GM12878 (cell line): ENCODE data around the gene POLN. TPM values are rescaled to one million over a fixed set of nuclear protein-coding genes. Genes with fewer than 3 reads are reported as not detected.

Experiments used
- ATAC-seq: fragments of 200-7000 bp; cut with Tn5 transposase; 3 replicates; pipeline ENCODE4 v1.9.1; 2020; ENCODE audit warnings: mild to moderate bottlenecking, moderate library complexity
- BruUV-seq: library from RNA; stranded (reverse); fragments of 400-500 nt; replicated peaks from 2 replicates; lab custom pipeline; 2021; lab: Mats Ljungman, UMichigan
- CTCF ChIA-PET: fragments of 300-600 bp; sonication (Branson Sonifier 250); formaldehyde crosslinking; extraction: SDS; loops from one replicate; lab custom pipeline; 2021; ENCODE audit warnings: inconsistent platforms; lab: Yijun Ruan, JAX
- POLR2A ChIA-PET: fragments of 350-600 bp; formaldehyde crosslinking; extraction: SDS; loops from one replicate; lab custom pipeline; 2021; ENCODE audit warnings: inconsistent platforms; lab: Charles Lee
- RAD21 ChIA-PET: fragments of 300-600 bp; sonication (Branson Sonifier 250); formaldehyde crosslinking; loops from one replicate; lab custom pipeline; 2023; ENCODE audit warnings: antibody characterized with exemption; ENCODE audit not compliant: unreplicated experiment; lab: Charles Lee
- SMC1A ChIA-PET: fragments of 300-600 bp; sonication (Branson Sonifier 250); formaldehyde crosslinking; loops from one replicate; lab custom pipeline; 2023; ENCODE audit not compliant: unreplicated experiment, uncharacterized antibody; lab: Charles Lee
- DNase-seq: peaks from one replicate; pipeline ENCODE4 v3.0.0-alpha.2; 2011; ENCODE audit warnings: low read depth, low spot score
- FAIRE-seq: peaks from 3 replicates; lab custom pipeline; 2011; peaks lifted over from hg19 to GRCh38; lab: Jason Lieb, UNC
- H2AFZ ChIP-seq: 2 replicates; pipeline ENCODE4 v1.6.0; 2011; ENCODE audit warnings: low read depth, low read length, control low read depth; ENCODE audit not compliant: control insufficient read depth
- H3K27ac ChIP-seq: 2 replicates; pipeline ENCODE4 v1.5.1; 2011; ENCODE audit warnings: control low read depth; ENCODE audit not compliant: control insufficient read depth, insufficient read depth
- H3K27me3 ChIP-seq, 2 experiments: replicated peaks in 1 of 2; 2 replicates each; pipeline versions ENCODE4 v1.6.0 to v1.6.1; 2011; ENCODE audit warnings: low read length in 1 of 2; ENCODE audit not compliant: control insufficient read depth in 2 of 2, insufficient read depth in 2 of 2
- H3K36me3 ChIP-seq, 2 experiments: 2 replicates each; pipeline ENCODE4 v1.5.1; 2011; ENCODE audit warnings: low read length in 1 of 2; ENCODE audit not compliant: control insufficient read depth in 2 of 2, insufficient read depth in 2 of 2
- H3K4me1 ChIP-seq: 2 replicates; pipeline ENCODE4 v1.6.1; 2011; ENCODE audit warnings: mild to moderate bottlenecking, low read length, moderate library complexity, mixed read lengths; ENCODE audit not compliant: control insufficient read depth, insufficient read depth
- H3K4me2 ChIP-seq: 2 replicates; pipeline ENCODE4 v1.6.0; 2011; ENCODE audit warnings: control low read depth; ENCODE audit not compliant: control insufficient read depth, insufficient read depth
- H3K4me3 ChIP-seq: fragments of 200-600 bp; sonication (generic); 2 replicates; pipeline ENCODE4 v1.5.1; 2016
- H3K79me2 ChIP-seq: 2 replicates; pipeline ENCODE4 v1.6.0; 2011; ENCODE audit warnings: low read length; ENCODE audit not compliant: control insufficient read depth, insufficient read depth
- H3K9ac ChIP-seq: 2 replicates; pipeline ENCODE4 v1.8.0; 2011; ENCODE audit warnings: low read length, control low read depth, mixed read lengths; ENCODE audit not compliant: control insufficient read depth, insufficient read depth
- H3K9me3 ChIP-seq: replicated peaks from 3 replicates; pipeline ENCODE4 v1.5.1; 2011; ENCODE audit warnings: mild to moderate bottlenecking, low read length; ENCODE audit not compliant: control insufficient read depth, insufficient read depth
- H4K20me1 ChIP-seq: 2 replicates; pipeline ENCODE4 v1.6.0; 2011; ENCODE audit not compliant: control insufficient read depth, insufficient read depth
- E2F4 ChIP-seq: IDR thresholded peaks from 2 replicates; pipeline ENCODE4 v1.6.1; 2012; ENCODE audit warnings: low read depth, low read length, improper control_type of control experiment
- EED ChIP-seq: sonication (generic); IDR thresholded peaks from 2 replicates; pipeline ENCODE4 v1.6.1; 2016; ENCODE audit warnings: antibody characterized with exemption, low read depth
- IRF3 ChIP-seq: fragments of 450-650 bp; IDR thresholded peaks from 2 replicates; pipeline ENCODE4 v1.6.1; 2014; ENCODE audit warnings: mild to moderate bottlenecking
- KLF5 ChIP-seq: fragments of 450-650 bp; IDR thresholded peaks from 2 replicates; pipeline ENCODE4 v1.6.1; 2014; ENCODE audit warnings: mild to moderate bottlenecking; ENCODE audit not compliant: partially characterized antibody
- PBX3 ChIP-seq: IDR thresholded peaks from 2 replicates; pipeline ENCODE4 v1.6.1; 2011; ENCODE audit warnings: mild to moderate bottlenecking, low read depth, low read length, moderate library complexity; ENCODE audit not compliant: insufficient replicate concordance
- POU2F2 ChIP-seq: IDR thresholded peaks from 3 replicates; pipeline ENCODE4 v1.6.1; 2011; ENCODE audit warnings: low read depth, mild to moderate bottlenecking, low read length, borderline replicate concordance
- RAD21 ChIP-seq: IDR thresholded peaks from 2 replicates; pipeline ENCODE4 v1.6.1; 2011; ENCODE audit warnings: mild to moderate bottlenecking, low read depth, low read length, moderate library complexity; ENCODE audit not compliant: insufficient read depth
- RCOR1 ChIP-seq: conservative IDR thresholded peaks from 2 replicates; pipeline ENCODE4 v1.6.1; 2012; ENCODE audit warnings: low read depth, low read length, improper control_type of control experiment
- REST ChIP-seq: IDR thresholded peaks from 2 replicates; pipeline ENCODE4 v1.6.1; 2012; ENCODE audit warnings: mild to moderate bottlenecking, low read depth, low read length
- SMAD5 ChIP-seq: IDR thresholded peaks from 2 replicates; pipeline ENCODE4 v1.6.1; 2016; ENCODE audit warnings: antibody characterized with exemption, low read depth
- STAT1 ChIP-seq: fragments of 450-650 bp; conservative IDR thresholded peaks from 2 replicates; pipeline ENCODE4 v1.6.1; 2014; ENCODE audit warnings: antibody characterized with exemption, mild to moderate bottlenecking
- SUZ12 ChIP-seq: fragments of 200-600 bp; sonication (generic); IDR thresholded peaks from one replicate; pipeline ENCODE4 v1.6.1; 2018; ENCODE audit warnings: antibody characterized with exemption, mild to moderate bottlenecking; ENCODE audit not compliant: unreplicated experiment
- WGBS: methylation state at CpG from one replicate; pipeline ENCODE4 v1.1.6; 2016; ENCODE audit warnings: low lambda C conversion rate; ENCODE audit not compliant: insufficient replicate concordance, insufficient coverage; ENCODE audit errors: missing lambda C conversion rate; 5-methylcytosine and 5-hydroxymethylcytosine counted together
- in situ Hi-C: fragments of 300-500 bp; cut with MboI; formaldehyde crosslinking; loops from 9 replicates; pipeline ENCODE4 v1.14.3; 2018; ENCODE audit warnings: mixed read lengths
- intact Hi-C: fragments of 100-400 bp; cut with micrococcal nuclease; formaldehyde crosslinking; loops from one replicate; pipeline ENCODE4 v1.14.2; 2022; ENCODE audit not compliant: unreplicated experiment
- polyA plus RNA-seq, 11 experiments: library from polyadenylated mRNA; depleted of rRNA in 4 of 11; unstranded in 6 of 11; stranded (reverse) in 5 of 11; fragments of >200 nt; fragmentation: Nextera tagmentation in 4 of 11; fragmentation: Illumina TruSeq in 1 of 11; extraction: Ambion mirVana in 4 of 11; extraction: Trizol in 1 of 11; gene quantifications; 1 replicate in 1 of 11; 2 replicates in 10 of 11; pipeline versions ENCODE4 v1.2.1 to v1.2.3, GENCODE V29; 2011 to 2016; ENCODE audit warnings: inconsistent platforms in 2 of 11, missing spikeins in 2 of 11, low read depth in 1 of 11
- total RNA-seq, 4 experiments: library from RNA; depleted of rRNA in 3 of 4; stranded (reverse); fragments of >200 nt in 3 of 4; fragmentation: Illumina TruSeq in 1 of 4; extraction: Trizol in 1 of 4; gene quantifications; 2 replicates each; pipeline versions ENCODE4 v1.2.1 to v1.2.3, GENCODE V29; 2013 to 2021

Gene POLN
- total and polyA plus RNA-seq, 10 of the 15 experiments (the other 5 are each of a cell fraction or from before 2014, with no cell fraction given) = 0.09 to 2.0 (median 0.95) TPM; not detected in 1

- FAIRE-seq (no peak), ATAC-seq (no peak), DNase-seq (no peak)
- intact Hi-C loops (no loop called here), in situ Hi-C loops (no loop called here)
- TF ChIP-seq KLF5 (no peak), RAD21 (no peak), SUZ12 (no peak), PBX3 (no peak), POU2F2 (no peak)
- Histone ChIP-seq H3K4me1 (no peaks in the 10 kb centered on the region), H3K4me2 (no peak overlapping the region), H3K4me3 (no peak overlapping the region), H3K9ac (no peak overlapping the region), H3K36me3 (no peaks in the 10 kb centered on the region), H3K79me2 (no peaks in the 10 kb centered on the region), H2AFZ (no peak overlapping the region), H3K27ac (no peak overlapping the region), H3K27me3 (no peaks in the 10 kb centered on the region), H4K20me1 (no peaks in the 10 kb centered on the region), H3K9me3 (no peaks in the 10 kb centered on the region)
- ChIA-PET POLR2A (no interaction called here), RAD21 (no interaction called here), CTCF (no interaction called here), SMC1A (no interaction called here)
- no TSS peak for BruUV-seq
- 55% methylated on average over 6 of the region's 6 CpGs for WGBS
Observed at GRCh38 chr4:2125831-2126230, 116.1 kb downstream of the POLN start.

- Histone ChIP-seq H3K9ac (no peak overlapping the region), H2AFZ (no peak overlapping the region), H3K36me3 (no peaks in the 10 kb centered on the region), H3K4me2 (no peak overlapping the region), H3K4me3 (no peak overlapping the region), H3K4me1 (no peaks in the 10 kb centered on the region), H3K9me3 (no peaks in the 10 kb centered on the region), H4K20me1 (no peaks in the 10 kb centered on the region), H3K79me2 (no peaks in the 10 kb centered on the region), H3K27me3 (no peaks in the 10 kb centered on the region), H3K27ac (no peak overlapping the region)
- SMC1A ChIA-PET = no interaction called here
- BruUV-seq = no TSS peak
- intact Hi-C loops = no loop called here
- ATAC-seq = no peak
- no peak for FAIRE-seq
- CTCF ChIA-PET = no interaction called here
- POLR2A ChIA-PET = no interaction called here
- RAD21 ChIA-PET = no interaction called here
- 58% methylated on average over 4 of the region's 4 CpGs for WGBS
- in situ Hi-C loops = no loop called here
- DNase-seq = no peak
- TF ChIP-seq E2F4 (no peak), REST (no peak), EED (no peak), STAT1 (no peak), IRF3 (no peak), RCOR1 (no peak), SMAD5 (no peak)
Observed at GRCh38 chr4:2125023-2125422, 116.9 kb downstream of the POLN start.
